ENCODE results near the gene NEMF. TPM values are rescaled to one million over a fixed set of nuclear protein-coding genes. Genes with fewer than 3 reads are reported as not detected.
"Not testable (repeated sequence)": the region's sequence is repeated elsewhere in the genome, so short reads cannot be mapped to it uniquely, and the experiment has no call there.

Gene NEMF
- total RNA-seq, 1 experiment from 2014 or later, result 66.1 TPM

DNA sequence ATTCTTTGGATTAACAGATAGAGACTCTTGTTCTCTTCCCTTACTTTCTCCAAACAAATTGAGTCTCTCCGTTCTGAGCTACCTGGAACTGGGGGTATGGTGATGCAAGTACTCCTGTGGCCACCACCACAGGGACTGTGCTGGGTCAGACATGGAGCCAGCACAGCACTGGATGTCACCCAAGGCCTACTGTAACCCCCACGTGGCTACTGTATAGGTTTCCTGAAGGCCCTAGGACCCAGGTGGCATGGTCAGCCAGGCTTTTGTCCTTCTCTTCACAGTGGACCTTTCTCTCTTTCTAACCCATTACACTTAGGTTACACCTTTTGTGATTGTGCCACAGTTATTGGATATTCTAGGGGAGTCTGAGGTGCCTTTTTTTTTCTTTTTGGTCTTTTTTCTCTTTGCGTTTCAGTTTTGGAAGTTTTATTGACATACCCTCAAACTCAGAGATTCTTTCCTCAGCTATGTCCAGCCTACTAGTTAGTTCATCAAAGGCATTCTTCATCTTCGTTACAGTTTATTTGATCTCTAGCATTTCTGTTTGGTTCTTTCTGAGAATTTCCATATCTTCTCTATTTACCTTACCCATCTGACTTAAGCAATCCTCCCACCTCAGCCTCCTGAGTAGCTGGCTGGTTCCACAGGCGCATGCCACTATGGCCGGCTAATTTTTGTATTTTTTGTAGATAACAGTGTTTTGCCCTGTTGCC, 90.6 kb downstream of the NEMF start:
- H3K4me1 ChIP-seq, result peaks cover 3% of the 10 kb centered on the region; the same call in 1 of the 2 replicates
- no peaks in the 10 kb centered on the region for H3K36me3 ChIP-seq
- no peak overlapping the region for H3K4me3 ChIP-seq
- H3K9me3 ChIP-seq (replicated peaks), result no peaks in the 10 kb centered on the region
- H3K27ac ChIP-seq, result no peak overlapping the region
- no peaks in the 10 kb centered on the region for H3K27me3 ChIP-seq
- no peak for DNase-seq

DNA sequence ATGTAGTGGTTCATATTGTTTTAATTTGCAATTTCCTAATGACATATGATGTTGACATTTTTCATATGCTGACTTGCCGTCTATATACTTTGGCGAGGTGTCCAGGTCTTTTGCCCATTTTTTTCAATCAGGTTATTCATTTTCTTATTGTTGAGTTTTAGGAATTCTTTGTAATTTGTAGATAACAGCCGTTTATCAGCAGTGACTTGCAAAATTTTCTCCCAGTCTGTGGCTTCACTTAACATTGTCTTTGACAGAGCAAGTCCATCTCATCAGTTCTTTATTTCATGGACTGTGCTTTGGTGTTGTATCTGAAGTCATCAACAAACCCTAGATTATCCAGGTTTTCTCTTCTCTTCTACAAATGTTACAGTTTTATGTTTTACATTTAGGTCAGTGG, 97.2 kb downstream of the NEMF start:
- Histone ChIP-seq H3K27ac (no peak overlapping the region), H3K4me3 (no peak overlapping the region), H3K27me3 (no peaks in the 10 kb centered on the region), H3K4me1 (no peaks in the 10 kb centered on the region), H3K36me3 (no peaks in the 10 kb centered on the region), H3K9me3 (replicated peaks) (no peaks in the 10 kb centered on the region)
- no peak for DNase-seq

DNA sequence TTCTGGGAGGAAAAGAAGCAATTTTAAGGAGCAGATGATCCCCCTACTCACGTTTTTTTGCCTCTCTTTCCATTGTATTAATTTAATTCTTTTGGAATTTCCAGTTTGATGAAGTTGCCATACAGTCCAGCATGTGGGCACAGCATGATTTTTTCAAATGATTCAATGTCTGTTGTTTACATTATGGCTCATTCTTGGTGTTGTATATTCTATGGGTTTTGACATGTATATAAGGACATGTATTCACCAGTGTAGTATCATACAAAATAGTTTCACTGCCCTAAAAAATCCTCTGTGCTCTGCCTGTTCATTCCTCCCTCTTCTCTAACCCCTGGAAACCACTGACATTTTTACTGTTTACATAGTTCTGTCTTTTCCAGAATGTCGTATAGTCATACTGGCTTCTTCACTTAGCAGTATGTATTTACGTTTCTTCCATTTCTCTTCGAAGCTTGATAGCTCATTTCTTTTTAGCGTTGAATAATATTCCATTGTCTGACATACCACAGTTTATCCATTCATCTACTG, 98.0 kb downstream of the NEMF start:
- Histone ChIP-seq H3K4me3 (no peak overlapping the region), H3K9me3 (replicated peaks) (no peaks in the 10 kb centered on the region), H3K27ac (no peak overlapping the region), H3K36me3 (no peaks in the 10 kb centered on the region), H3K27me3 (no peaks in the 10 kb centered on the region), H3K4me1 (no peaks in the 10 kb centered on the region)
- no peak for DNase-seq

DNA sequence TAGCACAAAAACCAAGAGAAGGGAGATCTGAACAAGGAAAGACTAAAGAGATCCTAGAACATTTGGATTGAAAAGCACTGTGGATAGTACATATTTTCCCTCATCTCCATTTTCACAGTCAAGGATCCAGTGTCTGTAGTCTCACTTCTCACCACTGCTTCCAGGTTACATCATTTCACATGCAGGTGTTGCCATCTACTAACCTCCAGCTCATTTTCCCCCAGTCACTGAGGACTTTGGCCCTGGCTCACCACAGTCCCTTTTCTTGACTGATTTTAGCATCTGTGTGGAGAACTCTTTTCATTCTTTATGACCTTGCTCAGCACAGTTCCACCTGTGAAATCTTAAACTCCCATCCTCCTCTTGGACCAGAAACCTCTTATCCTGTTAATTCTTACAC, 106.1 kb downstream of the NEMF start:
- not testable (repeated sequence) for H3K27ac ChIP-seq, H3K27me3 ChIP-seq

DNA sequence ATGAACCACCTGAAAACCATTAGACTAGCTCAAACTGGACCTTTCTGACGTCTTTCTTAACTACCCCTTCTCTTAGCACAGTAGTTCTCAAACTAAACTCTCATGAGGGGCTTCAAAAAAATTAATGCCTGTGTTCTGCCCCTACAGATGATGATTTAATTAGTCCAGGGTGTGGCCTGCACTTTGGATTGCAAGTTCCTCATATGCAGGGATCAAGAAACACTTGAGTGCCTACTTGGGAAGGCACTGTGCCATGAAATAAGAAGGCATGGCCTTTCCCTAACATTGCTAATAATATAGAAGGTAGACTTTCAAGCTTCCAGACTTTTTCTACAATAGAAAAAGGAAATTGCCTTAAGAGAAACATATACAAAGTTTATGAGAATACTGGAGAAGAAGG, 107.4 kb downstream of the NEMF start:
- no peak for DNase-seq
- no peaks in the 10 kb centered on the region for H3K36me3 ChIP-seq
- H3K9me3 ChIP-seq (replicated peaks), result no peaks in the 10 kb centered on the region
- H3K4me1 ChIP-seq, result no peaks in the 10 kb centered on the region
- H3K27me3 ChIP-seq, result no peaks in the 10 kb centered on the region
- H3K27ac ChIP-seq, result no peak overlapping the region
- H3K4me3 ChIP-seq, result no peak overlapping the region

More for the DNA sequence above, 106.1 kb downstream of the NEMF start:
- not testable (repeated sequence) for H3K4me1 ChIP-seq; H3K9me3 ChIP-seq (replicated peaks); H3K36me3 ChIP-seq; DNase-seq; H3K4me3 ChIP-seq

DNA sequence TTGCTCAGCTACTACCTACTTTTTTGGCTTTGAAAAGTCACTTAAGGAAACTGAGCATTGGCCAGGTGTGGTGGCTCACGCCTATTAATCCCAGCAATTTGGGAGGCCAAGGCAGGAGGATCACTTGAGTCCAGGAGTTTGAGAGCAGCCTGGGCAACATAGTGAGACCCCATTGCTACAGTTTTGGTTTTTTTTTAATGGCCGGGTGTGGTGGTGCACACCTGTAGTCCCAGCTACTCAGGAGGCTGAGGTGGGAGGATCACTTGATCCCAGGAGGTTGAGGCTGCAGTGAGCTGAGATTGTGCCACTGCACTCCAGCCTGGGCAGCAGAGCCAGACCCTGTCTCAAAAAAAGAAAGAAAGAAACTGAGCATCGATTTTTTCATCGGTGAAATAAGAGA, 116.9 kb downstream of the NEMF start:
- not testable (repeated sequence) for H3K36me3 ChIP-seq; H3K27me3 ChIP-seq; H3K27ac ChIP-seq; H3K4me3 ChIP-seq; DNase-seq; H3K4me1 ChIP-seq; H3K9me3 ChIP-seq (replicated peaks)

DNA sequence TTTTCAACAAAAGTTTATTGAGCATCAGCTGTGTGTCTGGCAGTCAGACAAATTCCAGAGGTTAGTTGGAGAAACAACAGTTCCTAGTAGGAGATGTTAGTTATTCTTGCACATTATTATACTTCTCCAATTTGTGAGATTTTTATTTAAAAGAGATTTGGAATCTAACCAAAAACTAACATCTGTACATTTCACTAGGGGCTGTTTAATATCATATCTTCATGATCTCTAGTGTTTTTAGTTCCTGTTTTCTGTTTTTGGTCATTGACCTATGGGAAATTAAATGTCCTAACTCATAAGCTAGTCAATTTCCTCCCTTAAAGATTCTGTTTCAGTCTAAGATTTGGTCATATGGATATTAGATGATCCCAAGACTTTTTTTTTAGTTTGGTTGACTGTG, 118.8 kb downstream of the NEMF start:
- no peaks in the 10 kb centered on the region for H3K36me3 ChIP-seq
- H3K4me1 ChIP-seq, result no peaks in the 10 kb centered on the region
- DNase-seq, result no peak
- no peaks in the 10 kb centered on the region for H3K27me3 ChIP-seq
- no peak overlapping the region for H3K4me3 ChIP-seq
- H3K27ac ChIP-seq, result no peak overlapping the region
- H3K9me3 ChIP-seq (replicated peaks), result no peaks in the 10 kb centered on the region

DNA sequence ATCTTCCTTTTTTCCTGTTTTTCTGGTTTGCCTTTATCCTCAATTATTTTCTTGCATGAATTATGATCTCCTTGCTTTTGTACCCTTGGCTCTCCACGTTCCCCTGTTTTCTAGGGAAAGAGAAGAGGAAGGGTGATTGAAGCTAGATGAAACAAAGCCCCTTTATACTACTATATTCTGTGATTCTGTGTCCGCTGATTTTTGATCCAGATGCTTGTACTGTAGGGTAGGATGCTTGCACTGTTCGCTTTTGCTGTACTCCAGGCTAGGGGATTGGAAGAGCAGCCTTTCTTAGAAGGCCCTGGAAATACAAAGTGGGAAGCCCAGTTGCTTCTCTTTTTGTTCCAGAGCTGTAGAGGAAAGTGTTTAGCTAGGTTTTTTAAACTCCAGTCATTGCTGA, 119.7 kb downstream of the NEMF start:
- H3K36me3 ChIP-seq, result no peaks in the 10 kb centered on the region
- H3K9me3 ChIP-seq (replicated peaks), result no peaks in the 10 kb centered on the region
- H3K27ac ChIP-seq, result no peak overlapping the region
- no peak for DNase-seq
- no peak overlapping the region for H3K4me3 ChIP-seq
- no peaks in the 10 kb centered on the region for H3K4me1 ChIP-seq
- no peaks in the 10 kb centered on the region for H3K27me3 ChIP-seq

Other genes with a start within 250 kb of the NEMF start
- gene RPL36AL, start 232.2 kb downstream of the NEMF start, total RNA-seq (2014; rRNA removed; shearing (Covaris generic)), result 268 and 271 TPM in 2 replicates
- gene MGAT2, start 232.0 kb downstream of the NEMF start, total RNA-seq (2014; rRNA removed; shearing (Covaris generic)), result 72.0 and 72.8 TPM in 2 replicates
- 20.6 and 22.2 TPM in 2 replicates for gene DNAAF2, start 217.5 kb downstream of the NEMF start, total RNA-seq (2014; rRNA removed; shearing (Covaris generic))
- 52.0 and 53.4 TPM in 2 replicates for gene POLE2, start 164.6 kb downstream of the NEMF start, total RNA-seq (2014; rRNA removed; shearing (Covaris generic))
- 0.10 and 0.32 TPM in 2 replicates for gene KLHDC1, start 159.7 kb downstream of the NEMF start, total RNA-seq (2014; rRNA removed; shearing (Covaris generic))
- gene KLHDC2, start 84.6 kb downstream of the NEMF start, total RNA-seq (2014; rRNA removed; shearing (Covaris generic)), result 44.3 and 45.8 TPM in 2 replicates
- gene ARF6, start 40.3 kb upstream of the NEMF start, total RNA-seq (2014; rRNA removed; shearing (Covaris generic)), result 32.2 and 35.7 TPM in 2 replicates